Gastrocnemius medialis (tissue), 4 donors: ENCODE results near the gene SULT2B1. TPM values are rescaled to one million over a fixed set of nuclear protein-coding genes. Genes with fewer than 3 reads are reported as not detected.

Experiments used
- ATAC-seq, 2 donors: fragments of 150-250 bp; one replicate each; pipeline ENCODE4 v1.9.1; 2016
- DNase-seq, 2 donors: peaks; one replicate each; pipeline ENCODE4 v3.0.0-alpha.2; 2019
- H3K27ac ChIP-seq, 4 donors: fragments of 200-600 bp; sonication (generic); 1 replicate in 1 of 4; 2 replicates in 3 of 4; pipeline ENCODE4 v1.5.1; 2016 to 2018; ENCODE audit warnings: mild to moderate bottlenecking in 2 of 4, moderate library complexity in 1 of 4
- H3K27me3 ChIP-seq, 3 donors: fragments of 200-600 bp; sonication (generic) in 2 of 3; 1 replicate in 1 of 3; 2 replicates in 2 of 3; pipeline versions ENCODE4 v1.5.1 to v1.6.0; 2016 to 2019; ENCODE audit warnings: mild to moderate bottlenecking in 1 of 3, moderate library complexity in 1 of 3
- H3K36me3 ChIP-seq, 2 donors: fragments of 200-600 bp; sonication (generic) in 1 of 2; one replicate each; pipeline ENCODE4 v1.5.1; 2017 to 2018
- H3K4me1 ChIP-seq, 2 donors: fragments of 200-600 bp; sonication (generic) in 1 of 2; one replicate each; pipeline ENCODE4 v1.5.1; 2016 to 2017; ENCODE audit warnings: mild to moderate bottlenecking in 2 of 2
- H3K4me3 ChIP-seq, 4 donors: fragments of 200-600 bp; sonication (generic) in 3 of 4; 1 replicate in 1 of 4; 2 replicates in 3 of 4; pipeline ENCODE4 v1.5.1; 2016 to 2019; ENCODE audit warnings: mild to moderate bottlenecking in 2 of 4
- H3K9me3 ChIP-seq, 3 donors: fragments of 200-600 bp; sonication (generic) in 2 of 3; 1 replicate in 1 of 3; 2 replicates in 2 of 3; pipeline ENCODE4 v1.5.1; 2016 to 2019
- POLR2A ChIP-seq, 2 donors: fragments of 450-650 bp; IDR thresholded peaks; one replicate each; pipeline ENCODE4 v1.6.1; 2017; ENCODE audit warnings: antibody characterized with exemption in 2 of 2, mild to moderate bottlenecking in 2 of 2, moderate library complexity in 2 of 2
- in situ Hi-C, 4 donors: fragments of 200-750 bp; cut with MboI; loops; one replicate each; pipeline versions ENCODE4 v1.15.0 to v1.8.0; 2017; ENCODE audit warnings: low sequenced_read_pairs in 4 of 4
- intact Hi-C: fragments of 100-400 bp; cut with DNase I; formaldehyde crosslinking; loops from one replicate; pipeline ENCODE4 v1.15.1; 2023; ENCODE audit warnings: low total_unique reads
- total RNA-seq, 4 donors: library from RNA; depleted of rRNA; stranded (reverse); fragments of >200 nt; gene quantifications; one replicate each; pipeline versions ENCODE4 v1.1.0 to v1.2.3, GENCODE V29; 2016
- TF ChIP-seq, protein P1 (sequence below), 5 experiments: fragments of 450-650 bp in 3 of 5; fragments of 200-600 bp in 2 of 5; sonication (generic) in 2 of 5; IDR thresholded peaks in 4 of 5; conservative IDR thresholded peaks in 1 of 5; 1 replicate in 4 of 5; 2 replicates in 1 of 5; pipeline ENCODE4 v1.5.1; 2016 to 2019; ENCODE audit warnings: antibody characterized with exemption in 5 of 5, mild to moderate bottlenecking in 3 of 5, moderate library complexity in 3 of 5

SULT2B1 gene
- total RNA-seq, 4 donors from 2014 or later, result not detected

DNA sequence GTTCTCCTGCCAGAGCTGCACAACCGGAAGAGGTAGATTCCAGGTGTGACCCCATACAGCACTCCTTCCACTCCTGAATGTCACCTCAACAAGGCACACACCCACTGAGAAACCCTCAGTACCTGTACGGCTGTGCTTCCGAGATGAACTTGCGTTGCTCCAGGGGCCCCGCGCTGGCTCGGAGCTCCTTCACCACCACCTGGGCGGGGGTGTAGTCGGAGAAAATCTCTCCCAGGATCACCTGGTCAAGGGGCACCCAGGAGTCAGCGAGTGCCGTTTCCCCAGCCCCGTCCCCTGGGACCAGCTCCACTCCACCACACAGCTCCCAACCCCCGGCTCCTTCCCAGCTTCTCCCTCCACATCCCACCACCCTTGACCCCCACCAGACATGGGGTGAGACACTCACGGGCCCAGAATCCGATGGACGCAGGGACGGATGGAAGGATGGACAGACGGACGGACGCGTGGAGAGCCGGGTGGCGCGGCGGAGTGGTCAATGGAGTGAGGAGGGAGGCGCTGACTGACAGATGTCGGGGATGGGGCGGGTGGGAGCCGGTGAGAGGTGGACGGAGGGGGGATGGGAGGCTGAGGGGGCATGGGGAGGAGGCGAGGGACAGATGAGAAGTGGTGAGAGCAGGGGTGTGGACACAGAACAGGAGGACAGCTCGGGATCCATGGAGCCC, 43.1 kb upstream of the SULT2B1 start:
- H3K27me3 ChIP-seq, result peaks cover 21 to 31% (median 30%) of the 10 kb centered on the region in 3 donors
- intact Hi-C loops, result loop anchor here (1.0 kb wide), 1 partner anchor 75 kb away; no protein-coding TSS in a partner anchor

GRCh38 chr19:48509467-48510194, 42.3 kb upstream of the SULT2B1 start:
- in situ Hi-C loops (loop anchor here in 2 of 4 donors (5.0 kb wide), 1 partner anchor 73 kb away; no protein-coding TSS in a partner anchor), intact Hi-C loops (no loop called here)
- Histone ChIP-seq H3K36me3 (no peaks in the 10 kb centered on the region), H3K4me3 (no peak overlapping the region), H3K9me3 (no peaks in the 10 kb centered on the region), H3K27ac (no peak overlapping the region), H3K4me1 (peaks cover 4 to 9% of the 10 kb centered on the region in 2 donors), H3K27me3 (peaks cover 21 to 31% (median 30%) of the 10 kb centered on the region in 3 donors)
- TF ChIP-seq, protein P1, sequence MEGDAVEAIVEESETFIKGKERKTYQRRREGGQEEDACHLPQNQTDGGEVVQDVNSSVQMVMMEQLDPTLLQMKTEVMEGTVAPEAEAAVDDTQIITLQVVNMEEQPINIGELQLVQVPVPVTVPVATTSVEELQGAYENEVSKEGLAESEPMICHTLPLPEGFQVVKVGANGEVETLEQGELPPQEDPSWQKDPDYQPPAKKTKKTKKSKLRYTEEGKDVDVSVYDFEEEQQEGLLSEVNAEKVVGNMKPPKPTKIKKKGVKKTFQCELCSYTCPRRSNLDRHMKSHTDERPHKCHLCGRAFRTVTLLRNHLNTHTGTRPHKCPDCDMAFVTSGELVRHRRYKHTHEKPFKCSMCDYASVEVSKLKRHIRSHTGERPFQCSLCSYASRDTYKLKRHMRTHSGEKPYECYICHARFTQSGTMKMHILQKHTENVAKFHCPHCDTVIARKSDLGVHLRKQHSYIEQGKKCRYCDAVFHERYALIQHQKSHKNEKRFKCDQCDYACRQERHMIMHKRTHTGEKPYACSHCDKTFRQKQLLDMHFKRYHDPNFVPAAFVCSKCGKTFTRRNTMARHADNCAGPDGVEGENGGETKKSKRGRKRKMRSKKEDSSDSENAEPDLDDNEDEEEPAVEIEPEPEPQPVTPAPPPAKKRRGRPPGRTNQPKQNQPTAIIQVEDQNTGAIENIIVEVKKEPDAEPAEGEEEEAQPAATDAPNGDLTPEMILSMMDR (IDR thresholded peaks at IDR 0.05 in 4 of 5, conservative IDR thresholded peaks at IDR 0.05 in 1 of 5), result no peak
- TF ChIP-seq POLR2A (IDR thresholded peaks at IDR 0.05), result no peak
- ATAC-seq, result no peak
- DNase-seq, result no peak

More for the DNA sequence above, 43.1 kb upstream of the SULT2B1 start:
- ATAC-seq (no peak), DNase-seq (no peak)
- Histone ChIP-seq H3K9me3 (no peaks in the 10 kb centered on the region), H3K4me1 (peaks cover 4 to 9% of the 10 kb centered on the region in 2 donors), H3K27ac (no peak overlapping the region), H3K4me3 (no peak overlapping the region), H3K36me3 (no peaks in the 10 kb centered on the region)
- no peak for TF ChIP-seq POLR2A (IDR thresholded peaks at IDR 0.05)
- TF ChIP-seq, protein P1 (IDR thresholded peaks at IDR 0.05 in 4 of 5, conservative IDR thresholded peaks at IDR 0.05 in 1 of 5), result no peak
- in situ Hi-C loops, result loop anchor here in 2 of 4 donors (5.0 kb wide), 1 partner anchor 73 kb away; no protein-coding TSS in a partner anchor

DNA sequence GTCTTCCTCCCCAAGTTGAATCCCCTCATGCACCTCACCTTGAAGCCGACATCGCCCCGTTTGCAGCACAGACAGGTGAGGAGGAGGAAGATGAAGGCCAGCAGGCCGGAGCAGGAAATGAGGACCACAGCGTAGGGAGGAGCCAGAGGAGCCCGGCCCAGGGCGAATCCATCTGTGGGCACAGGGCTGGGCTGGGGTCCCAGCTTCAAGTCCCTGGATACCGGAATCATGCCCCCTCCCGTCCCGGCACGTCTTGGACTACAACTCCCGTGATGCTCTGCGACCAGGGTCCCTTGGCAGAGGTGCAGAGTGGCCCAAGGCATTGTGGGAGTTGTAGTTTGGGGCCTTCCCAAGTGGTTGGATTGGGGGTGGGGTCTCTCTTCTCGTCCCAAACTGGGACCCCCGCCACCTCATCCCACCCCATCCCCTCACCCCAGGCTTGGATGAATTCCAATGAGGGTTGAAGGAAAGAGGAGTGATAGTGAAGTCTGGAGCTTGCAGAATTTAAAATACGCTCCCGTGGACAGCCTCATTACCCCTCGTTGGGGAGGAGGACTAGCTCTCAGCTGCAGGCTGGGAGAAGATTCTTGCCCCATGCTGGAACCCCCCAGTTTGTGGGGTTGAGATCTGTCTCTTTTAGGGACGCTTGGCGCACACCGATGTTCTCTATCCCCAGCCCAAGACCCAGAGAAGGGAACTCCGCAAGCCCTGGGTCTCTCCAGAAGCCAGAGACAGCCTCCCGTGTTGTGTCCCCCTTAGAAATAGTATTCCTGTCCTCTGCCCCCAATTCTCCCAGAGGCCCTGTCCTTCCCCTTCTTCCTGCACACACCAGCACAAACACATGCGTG, 41.3 kb upstream of the SULT2B1 start:
- DNase-seq (peak; percentile 57 to 58), ATAC-seq (peak; percentile 64 to 72)
- Histone ChIP-seq H3K4me3 (peak overlapping the region in 3 of 4 donors; percentile 5 to 33 (median 27)), H3K27ac (no peak overlapping the region), H3K4me1 (peaks cover 4 to 9% of the 10 kb centered on the region in 2 donors), H3K9me3 (no peaks in the 10 kb centered on the region), H3K36me3 (no peaks in the 10 kb centered on the region), H3K27me3 (peaks cover 21 to 31% (median 30%) of the 10 kb centered on the region in 3 donors)
- TF ChIP-seq, protein P1 (IDR thresholded peaks at IDR 0.05 in 4 of 5, conservative IDR thresholded peaks at IDR 0.05 in 1 of 5), result no peak
- TF ChIP-seq POLR2A (IDR thresholded peaks at IDR 0.05), result no peak
- intact Hi-C loops (no loop called here), in situ Hi-C loops (no loop called here)

- Histone ChIP-seq H3K27me3 (peaks cover 21 to 31% (median 30%) of the 10 kb centered on the region in 3 donors), H3K4me1 (peaks cover 4 to 9% of the 10 kb centered on the region in 2 donors), H3K36me3 (no peaks in the 10 kb centered on the region), H3K4me3 (peak overlapping the region in 1 of 4 donors; percentile 33), H3K27ac (no peak overlapping the region), H3K9me3 (no peaks in the 10 kb centered on the region)
- ATAC-seq, result no peak
- TF ChIP-seq, protein P1 (IDR thresholded peaks at IDR 0.05 in 4 of 5, conservative IDR thresholded peaks at IDR 0.05 in 1 of 5), result no peak
- TF ChIP-seq POLR2A (IDR thresholded peaks at IDR 0.05), result no peak
- no peak for DNase-seq
- intact Hi-C loops (no loop called here), in situ Hi-C loops (no loop called here)
These were observed 40.6 kb upstream of the SULT2B1 start for GRCh38 chr19:48511321-48511731.
